GM12878 (cell line): ENCODE results near the gene ARMC6. TPM values are rescaled to one million over a fixed set of nuclear protein-coding genes. Genes with fewer than 3 reads are reported as not detected.

Experiments used
- ATAC-seq: fragments of 200-7000 bp; cut with Tn5 transposase; 3 replicates; pipeline ENCODE4 v1.9.1; 2020; ENCODE audit warnings: mild to moderate bottlenecking, moderate library complexity
- BruUV-seq: library from RNA; stranded (reverse); fragments of 400-500 nt; replicated peaks from 2 replicates; lab custom pipeline; 2021; lab: Mats Ljungman, UMichigan
- CTCF ChIA-PET: fragments of 300-600 bp; sonication (Branson Sonifier 250); formaldehyde crosslinking; extraction: SDS; loops from one replicate; lab custom pipeline; 2021; ENCODE audit warnings: inconsistent platforms; lab: Yijun Ruan, JAX
- POLR2A ChIA-PET: fragments of 350-600 bp; formaldehyde crosslinking; extraction: SDS; loops from one replicate; lab custom pipeline; 2021; ENCODE audit warnings: inconsistent platforms; lab: Charles Lee
- RAD21 ChIA-PET: fragments of 300-600 bp; sonication (Branson Sonifier 250); formaldehyde crosslinking; loops from one replicate; lab custom pipeline; 2023; ENCODE audit warnings: antibody characterized with exemption; ENCODE audit not compliant: unreplicated experiment; lab: Charles Lee
- SMC1A ChIA-PET: fragments of 300-600 bp; sonication (Branson Sonifier 250); formaldehyde crosslinking; loops from one replicate; lab custom pipeline; 2023; ENCODE audit not compliant: unreplicated experiment, uncharacterized antibody; lab: Charles Lee
- DNase-seq: peaks from one replicate; pipeline ENCODE4 v3.0.0-alpha.2; 2011; ENCODE audit warnings: low read depth, low spot score
- FAIRE-seq: peaks from 3 replicates; lab custom pipeline; 2011; peaks lifted over from hg19 to GRCh38; lab: Jason Lieb, UNC
- H2AFZ ChIP-seq: 2 replicates; pipeline ENCODE4 v1.6.0; 2011; ENCODE audit warnings: low read depth, low read length, control low read depth; ENCODE audit not compliant: control insufficient read depth
- H3K27ac ChIP-seq: 2 replicates; pipeline ENCODE4 v1.5.1; 2011; ENCODE audit warnings: control low read depth; ENCODE audit not compliant: control insufficient read depth, insufficient read depth
- H3K27me3 ChIP-seq, 2 experiments: replicated peaks in 1 of 2; 2 replicates each; pipeline versions ENCODE4 v1.6.0 to v1.6.1; 2011; ENCODE audit warnings: low read length in 1 of 2; ENCODE audit not compliant: control insufficient read depth in 2 of 2, insufficient read depth in 2 of 2
- H3K36me3 ChIP-seq, 2 experiments: 2 replicates each; pipeline ENCODE4 v1.5.1; 2011; ENCODE audit warnings: low read length in 1 of 2; ENCODE audit not compliant: control insufficient read depth in 2 of 2, insufficient read depth in 2 of 2
- H3K4me1 ChIP-seq: 2 replicates; pipeline ENCODE4 v1.6.1; 2011; ENCODE audit warnings: mild to moderate bottlenecking, low read length, moderate library complexity, mixed read lengths; ENCODE audit not compliant: control insufficient read depth, insufficient read depth
- H3K4me2 ChIP-seq: 2 replicates; pipeline ENCODE4 v1.6.0; 2011; ENCODE audit warnings: control low read depth; ENCODE audit not compliant: control insufficient read depth, insufficient read depth
- H3K4me3 ChIP-seq: fragments of 200-600 bp; sonication (generic); 2 replicates; pipeline ENCODE4 v1.5.1; 2016
- H3K79me2 ChIP-seq: 2 replicates; pipeline ENCODE4 v1.6.0; 2011; ENCODE audit warnings: low read length; ENCODE audit not compliant: control insufficient read depth, insufficient read depth
- H3K9ac ChIP-seq: 2 replicates; pipeline ENCODE4 v1.8.0; 2011; ENCODE audit warnings: low read length, control low read depth, mixed read lengths; ENCODE audit not compliant: control insufficient read depth, insufficient read depth
- H3K9me3 ChIP-seq: replicated peaks from 3 replicates; pipeline ENCODE4 v1.5.1; 2011; ENCODE audit warnings: mild to moderate bottlenecking, low read length; ENCODE audit not compliant: control insufficient read depth, insufficient read depth
- H4K20me1 ChIP-seq: 2 replicates; pipeline ENCODE4 v1.6.0; 2011; ENCODE audit not compliant: control insufficient read depth, insufficient read depth
- ASH2L ChIP-seq: fragments of 300-600, 200-600 bp; sonication (generic); IDR thresholded peaks from 2 replicates; pipeline ENCODE4 v1.6.1; 2017; ENCODE audit warnings: low read depth, mild to moderate bottlenecking, borderline replicate concordance
- CEBPB ChIP-seq, 2 experiments: fragments of 150-350 bp in 1 of 2; IDR thresholded peaks; 2 replicates each; pipeline ENCODE4 v1.6.1; 2012 to 2014; ENCODE audit warnings: low read depth in 2 of 2, low read length in 2 of 2, borderline replicate concordance in 1 of 2, inconsistent platforms in 1 of 2
- CEBPZ ChIP-seq: fragments of 150-350 bp; IDR thresholded peaks from 2 replicates; pipeline ENCODE4 v1.6.1; 2016; ENCODE audit warnings: low read depth, low read length
- EP300 ChIP-seq, 2 experiments: fragments of 150-350 bp in 1 of 2; IDR thresholded peaks; 2 replicates each; pipeline ENCODE4 v1.6.1; 2011 to 2012; ENCODE audit warnings: low read depth in 2 of 2, low read length in 2 of 2, borderline replicate concordance in 1 of 2, improper control_type of control experiment in 1 of 2, inconsistent platforms in 1 of 2; ENCODE audit not compliant: control insufficient read depth in 1 of 2
- KDM1A ChIP-seq: fragments of 200-600 bp; sonication (generic); IDR thresholded peaks from 2 replicates; pipeline ENCODE4 v1.6.1; 2016; ENCODE audit warnings: borderline replicate concordance
- LARP7 ChIP-seq: fragments of 450-650 bp; IDR thresholded peaks from 2 replicates; pipeline ENCODE4 v1.6.1; 2017; ENCODE audit warnings: mild to moderate bottlenecking
- MYC ChIP-seq: IDR thresholded peaks from 2 replicates; pipeline ENCODE4 v1.6.1; 2011; ENCODE audit warnings: mild to moderate bottlenecking, low read length, moderate library complexity, inconsistent platforms; ENCODE audit not compliant: insufficient read depth, insufficient replicate concordance, insufficient read length, severe bottlenecking
- NFIC ChIP-seq: IDR thresholded peaks from 2 replicates; pipeline ENCODE4 v1.6.1; 2012; ENCODE audit warnings: low read depth, mild to moderate bottlenecking, inconsistent platforms, low read length, moderate library complexity
- PAX8 ChIP-seq: fragments of 450-650 bp; IDR thresholded peaks from 2 replicates; pipeline ENCODE4 v1.6.1; 2017; ENCODE audit warnings: mild to moderate bottlenecking, moderate library complexity
- PML ChIP-seq: IDR thresholded peaks from 2 replicates; pipeline ENCODE4 v1.6.1; 2012; ENCODE audit warnings: low read length, inconsistent platforms
- SIN3A ChIP-seq: IDR thresholded peaks from 2 replicates; pipeline ENCODE4 v1.6.1; 2012; ENCODE audit warnings: low read depth, low read length, improper control_type of control experiment
- USF1 ChIP-seq: IDR thresholded peaks from 2 replicates; pipeline ENCODE4 v1.6.1; 2011; ENCODE audit warnings: borderline replicate concordance, low read depth, mild to moderate bottlenecking, moderate library complexity, mixed read lengths, low read length; ENCODE audit not compliant: insufficient read depth; ENCODE audit errors: extremely low read length
- ZBTB11 ChIP-seq: fragments of 450-650 bp; formaldehyde crosslinking; IDR thresholded peaks from 2 replicates; pipeline ENCODE4 v1.5.0; 2022; ENCODE audit warnings: mild to moderate bottlenecking, missing genetic modification characterization
- ZNF24 ChIP-seq: fragments of 450-650 bp; IDR thresholded peaks from 2 replicates; pipeline ENCODE4 v1.6.1; 2017; ENCODE audit warnings: antibody characterized with exemption, mild to moderate bottlenecking
- whole genome bisulfite sequencing: methylation state at CpG from one replicate; pipeline ENCODE4 v1.1.6; 2016; ENCODE audit warnings: low lambda C conversion rate; ENCODE audit not compliant: insufficient replicate concordance, insufficient coverage; ENCODE audit errors: missing lambda C conversion rate; 5-methylcytosine and 5-hydroxymethylcytosine counted together
- in situ Hi-C: fragments of 300-500 bp; cut with MboI; formaldehyde crosslinking; loops from 9 replicates; pipeline ENCODE4 v1.14.3; 2018; ENCODE audit warnings: mixed read lengths
- intact Hi-C: fragments of 100-400 bp; cut with micrococcal nuclease; formaldehyde crosslinking; loops from one replicate; pipeline ENCODE4 v1.14.2; 2022; ENCODE audit not compliant: unreplicated experiment
- polyA plus RNA-seq, 11 experiments: library from polyadenylated mRNA; depleted of rRNA in 4 of 11; unstranded in 6 of 11; stranded (reverse) in 5 of 11; fragments of >200 nt; fragmentation: Nextera tagmentation in 4 of 11; fragmentation: Illumina TruSeq in 1 of 11; extraction: Ambion mirVana in 4 of 11; extraction: Trizol in 1 of 11; gene quantifications; 1 replicate in 1 of 11; 2 replicates in 10 of 11; pipeline versions ENCODE4 v1.2.1 to v1.2.3, GENCODE V29; 2011 to 2016; ENCODE audit warnings: inconsistent platforms in 2 of 11, missing spikeins in 2 of 11, low read depth in 1 of 11
- total RNA-seq, 4 experiments: library from RNA; depleted of rRNA in 3 of 4; stranded (reverse); fragments of >200 nt in 3 of 4; fragmentation: Illumina TruSeq in 1 of 4; extraction: Trizol in 1 of 4; gene quantifications; 2 replicates each; pipeline versions ENCODE4 v1.2.1 to v1.2.3, GENCODE V29; 2013 to 2021

ARMC6 gene
- total and polyA plus RNA-seq, 10 of the 15 experiments (the other 5 are each of a cell fraction or from before 2014, with no cell fraction given), result 1.1 to 64.4 (median 41.6) TPM

- no peak for TF ChIP-seq CEBPZ
- TF ChIP-seq ZNF24, result no peak
- TF ChIP-seq, all 136 proteins: peak for 0
Measured at GRCh38 chr19:19059837-19060611, 26.6 kb downstream of the ARMC6 start (continued).

GRCh38 chr19:19061506-19061905 is 28.1 kb downstream of the ARMC6 start:
- Histone ChIP-seq H4K20me1 (no peaks in the 10 kb centered on the region), H3K9ac (no peak overlapping the region), H3K36me3 (peaks cover 11 to 12% of the 10 kb centered on the region in 2 experiments), H3K27ac (no peak overlapping the region), H3K9me3 (no peaks in the 10 kb centered on the region), H3K79me2 (peaks cover 15% of the 10 kb centered on the region), H3K27me3 (no peaks in the 10 kb centered on the region), H3K4me1 (peaks cover 5% of the 10 kb centered on the region), H2AFZ (no peak overlapping the region), H3K4me2 (no peak overlapping the region), H3K4me3 (no peak overlapping the region)
- SMC1A ChIA-PET, result interaction anchor here (1.5 kb wide), 1 partner anchor 114 kb away, joined by 5 read pairs; no protein-coding TSS in a partner anchor
- intact Hi-C loops (no loop called here), in situ Hi-C loops (no loop called here)
- FAIRE-seq (no peak), DNase-seq (no peak), ATAC-seq (no peak)
- CTCF ChIA-PET, result no interaction called here
- RAD21 ChIA-PET, result no interaction called here
- POLR2A ChIA-PET, result no interaction called here
- over 99% methylated on average over 8 of the region's 8 CpGs for WGBS
- no TSS peak for BruUV-seq
- TF ChIP-seq NFIC (no peak), ZNF24 (no peak), MYC (no peak), PAX8 (no peak), PML (no peak), SIN3A (no peak), CEBPB (IDR thresholded peaks at IDR 0.05; ENCODE audit: borderline replicate concordance in 1 of 2, low read depth in 2 of 2, low read length in 2 of 2) (no peak), ASH2L (no peak), USF1 (no peak), ZBTB11 (CRISPR knock-in tag) (no peak), LARP7 (no peak), KDM1A (no peak), EP300 (IDR thresholded peaks at IDR 0.05; ENCODE audit: borderline replicate concordance in 1 of 2, control insufficient read depth in 1 of 2, low read depth in 2 of 2, low read length in 2 of 2) (no peak)
